Right lung (tissue), 5 donors: Measurements from ENCODE around the gene POLR3B. TPM values are rescaled to one million over a fixed set of nuclear protein-coding genes. Genes with fewer than 3 reads are reported as not detected.
"Not testable (repeated sequence)": the region's sequence is repeated elsewhere in the genome, so short reads cannot be mapped to it uniquely, and the experiment has no call there.

ENCODE experiments used
- DNase-seq, 2 donors: peaks; one replicate each; pipeline ENCODE4 v3.0.0-alpha.2; 2013
- polyA plus RNA-seq, 5 donors: library from polyadenylated mRNA; unstranded; fragments of 120-200 nt; gene quantifications; one replicate each; pipeline versions ENCODE4 v1.2.1 to v1.2.3, GENCODE V29; 2013; ENCODE audit warnings: inconsistent platforms in 1 of 5, low replicate concordance in 1 of 5; ENCODE audit not compliant: insufficient read length in 5 of 5, insufficient read depth in 1 of 5

Gene POLR3B
- polyA plus RNA-seq, 5 donors, result 11.1 to 14.7 (median 13.5) TPM

DNA sequence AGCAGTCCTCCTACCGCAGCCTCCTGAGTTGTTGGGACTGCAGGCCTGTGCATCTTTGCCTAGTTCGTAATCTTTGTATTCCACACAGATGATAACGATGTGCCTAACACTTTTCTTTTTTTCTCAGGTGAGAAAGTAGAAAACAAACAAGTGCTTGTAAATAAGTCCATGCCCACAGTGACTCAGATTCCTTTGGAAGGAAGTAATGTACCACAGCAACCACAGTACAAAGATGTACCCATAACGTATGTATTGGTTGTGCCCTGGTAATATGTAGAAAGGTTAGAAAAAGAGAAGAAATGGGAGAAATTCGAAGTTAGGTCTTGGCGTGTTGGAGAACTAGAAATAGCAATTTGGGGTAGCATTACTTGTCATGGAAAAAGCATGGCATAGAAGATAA lies 101.6 kb downstream of the POLR3B start:
- no peak for DNase-seq

- no peak for DNase-seq
These were observed 102.0 kb downstream of the POLR3B start for GRCh38 chr12:106459534-106459933.

DNA sequence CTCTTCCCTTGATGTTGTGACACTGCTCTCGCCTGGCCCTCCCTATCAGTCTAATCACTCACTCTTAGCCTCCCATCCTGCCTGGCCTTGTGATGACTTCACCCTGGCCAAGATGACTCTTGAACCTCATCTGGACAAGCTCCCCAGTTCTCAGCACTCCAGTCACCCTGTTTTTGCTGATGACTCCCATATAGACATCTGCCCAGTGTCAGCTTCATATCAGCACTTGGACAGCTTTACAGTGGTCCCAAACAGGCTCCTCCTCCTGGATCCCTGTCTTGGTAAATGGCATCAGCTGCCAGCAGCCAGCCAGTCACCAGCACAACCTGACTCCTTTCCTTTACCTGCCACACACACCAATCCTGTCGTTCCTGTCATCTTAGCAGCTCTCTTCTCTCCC lies 104.2 kb downstream of the POLR3B start:
- DNase-seq, result no peak

DNA sequence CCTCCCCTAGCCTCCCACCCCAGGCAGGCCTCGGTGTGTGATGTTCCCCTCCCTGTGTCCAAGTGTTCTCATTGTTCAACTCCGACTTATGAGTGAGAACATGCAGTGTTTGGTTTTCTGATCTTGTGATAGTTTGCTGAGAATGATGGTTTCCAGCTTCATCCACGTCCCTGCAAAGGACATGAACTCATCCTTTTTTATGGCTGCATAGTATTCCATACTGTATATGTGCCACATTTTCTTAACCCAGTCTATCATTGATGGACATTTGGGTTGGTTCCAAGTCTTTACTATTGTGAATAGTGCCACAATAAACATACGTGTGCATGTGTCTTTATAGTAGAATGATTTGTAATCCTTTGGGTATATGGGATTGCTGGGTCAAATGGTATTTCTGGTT lies 108.1 kb downstream of the POLR3B start:
- not testable (repeated sequence) for DNase-seq

DNA sequence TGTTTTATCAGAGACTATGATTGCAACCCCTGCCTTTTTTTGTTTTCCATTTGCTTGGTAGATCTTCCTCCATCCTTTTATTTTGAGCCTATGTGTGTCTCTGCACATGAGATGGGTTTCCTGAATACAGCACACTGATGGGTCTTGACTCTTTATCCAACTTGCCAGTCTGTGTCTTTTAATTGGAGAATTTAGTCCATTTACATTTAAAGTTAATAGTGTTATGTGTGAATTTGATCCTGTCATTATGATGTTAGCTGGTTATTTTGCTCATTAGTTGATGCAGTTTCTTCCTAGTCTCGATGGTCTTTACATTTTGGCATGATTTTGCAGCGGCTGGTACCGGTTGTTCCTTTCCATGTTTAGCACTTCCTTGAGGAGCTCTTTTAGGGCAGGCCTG lies 118.1 kb downstream of the POLR3B start:
- DNase-seq, result not testable (repeated sequence)

- not testable (repeated sequence) for DNase-seq
These were observed 120.1 kb downstream of the POLR3B start for GRCh38 chr12:106477627-106478026.

DNA sequence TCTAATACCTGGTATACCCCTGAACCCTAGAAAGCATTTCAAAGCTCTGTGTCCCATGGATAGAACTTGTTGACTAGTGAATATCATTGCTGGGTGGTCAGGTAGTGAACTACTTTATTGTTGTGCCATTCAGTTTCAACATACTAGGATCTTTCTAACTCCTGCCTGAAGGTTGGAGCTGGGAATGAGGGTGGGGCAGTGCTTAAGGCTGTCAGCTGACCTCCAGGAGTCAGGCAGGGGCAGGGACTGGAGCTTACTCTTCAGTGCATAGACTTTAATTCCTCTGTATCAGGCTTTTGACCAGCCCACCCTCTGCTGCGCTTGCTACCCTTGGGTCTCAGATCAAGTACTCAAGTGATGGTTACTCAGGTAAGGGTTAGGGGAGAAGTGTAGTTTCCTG lies 122.7 kb downstream of the POLR3B start:
- DNase-seq, result no peak

DNA sequence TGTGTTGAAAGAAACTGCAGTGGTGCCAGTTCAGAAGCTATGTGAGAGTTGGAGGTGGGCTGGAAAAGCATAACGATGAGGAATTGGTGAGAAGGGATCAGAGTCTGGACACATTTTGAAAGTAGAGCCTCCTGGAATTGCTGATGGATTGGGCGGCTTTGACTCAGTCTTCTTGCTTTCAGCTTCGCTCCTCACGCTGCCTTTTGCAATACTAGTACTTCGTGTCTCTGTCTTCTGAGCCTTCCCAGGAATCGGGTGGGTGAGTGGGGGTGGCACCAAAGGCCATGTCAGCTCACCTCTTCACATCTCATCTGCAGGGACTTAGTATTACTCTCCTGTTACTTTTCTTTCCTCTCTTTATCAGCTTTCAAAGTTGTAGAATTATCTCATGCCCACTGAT lies 123.7 kb downstream of the POLR3B start:
- DNase-seq, result no peak

DNA sequence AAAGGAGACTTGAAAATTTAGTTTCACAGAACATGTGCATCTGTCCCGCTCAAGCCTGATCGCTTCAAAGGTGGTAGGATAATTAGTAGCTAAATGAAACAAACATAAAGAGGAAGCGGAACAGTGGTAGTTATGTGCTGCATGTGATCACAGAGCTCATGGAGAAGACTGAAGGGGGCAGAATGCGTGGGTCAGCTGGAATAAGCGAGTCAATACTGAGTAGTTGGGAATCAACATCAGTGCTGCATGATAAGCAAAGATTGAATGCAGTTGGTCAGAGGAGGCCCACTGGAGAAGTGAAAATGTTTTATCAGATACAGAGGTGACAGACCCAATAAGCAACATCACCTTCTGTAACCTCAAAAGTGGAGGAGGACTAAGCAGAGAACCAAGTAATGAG lies 130.1 kb downstream of the POLR3B start:
- no peak for DNase-seq

- DNase-seq, result no peak
These were observed 131.3 kb downstream of the POLR3B start for GRCh38 chr12:106488884-106489283.

DNA sequence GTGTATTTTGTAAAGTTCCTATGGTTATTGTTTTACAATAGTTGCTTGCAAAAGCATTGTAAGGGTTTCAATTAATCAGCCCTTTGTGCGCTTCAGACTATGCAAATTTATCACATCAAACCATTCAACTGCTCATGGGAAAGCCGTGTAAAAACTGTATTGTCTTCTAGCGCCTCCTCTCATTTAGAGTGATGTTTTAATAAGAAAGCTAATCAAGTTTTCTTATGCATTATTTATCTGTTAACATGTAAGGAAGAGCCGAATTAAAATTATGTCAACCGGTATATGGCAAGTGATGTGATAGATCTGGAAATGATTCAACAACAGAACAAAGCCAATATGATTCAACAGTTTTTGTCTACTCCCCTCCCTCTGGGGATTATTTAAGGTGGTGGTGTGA lies 132.7 kb downstream of the POLR3B start:
- no peak for DNase-seq

DNA sequence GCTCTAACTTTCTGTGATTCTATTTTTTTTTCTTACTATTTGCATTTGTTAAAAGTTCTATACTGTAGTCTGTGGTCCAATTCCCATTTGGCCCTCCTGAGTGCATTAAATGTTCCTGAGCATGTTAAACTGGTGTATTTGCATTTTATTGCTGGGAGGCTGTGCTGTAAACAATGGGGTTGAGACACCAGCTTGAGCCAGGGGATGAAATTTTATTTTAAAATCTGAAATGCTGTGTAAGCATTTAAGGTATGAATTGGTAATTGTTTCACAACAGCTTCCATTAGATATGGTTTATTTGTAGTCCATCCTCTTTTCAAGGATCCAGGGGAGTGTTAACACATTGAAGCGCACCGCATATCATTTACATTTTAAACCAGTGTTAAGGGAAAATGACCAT lies 135.3 kb downstream of the POLR3B start:
- DNase-seq, result no peak

DNA sequence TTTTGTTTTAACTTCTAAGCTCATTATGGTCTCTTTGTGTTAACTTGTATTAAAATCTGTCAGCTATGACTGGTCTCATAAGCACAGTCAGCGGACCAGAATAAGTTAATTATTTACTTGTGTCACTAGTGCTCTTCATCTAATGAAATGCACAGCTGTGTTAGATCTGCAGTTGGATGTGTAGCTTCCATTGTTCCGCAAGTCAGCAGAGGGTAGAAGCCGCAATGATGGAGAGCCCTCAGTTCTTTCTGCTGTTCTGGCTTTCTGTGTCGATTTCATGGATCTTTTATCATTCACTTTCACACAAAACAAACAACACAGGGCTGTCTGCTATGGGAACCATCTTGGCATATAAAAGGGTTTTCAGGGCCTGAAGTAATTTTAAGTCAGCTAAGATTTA lies 136.0 kb downstream of the POLR3B start:
- no peak for DNase-seq

DNA sequence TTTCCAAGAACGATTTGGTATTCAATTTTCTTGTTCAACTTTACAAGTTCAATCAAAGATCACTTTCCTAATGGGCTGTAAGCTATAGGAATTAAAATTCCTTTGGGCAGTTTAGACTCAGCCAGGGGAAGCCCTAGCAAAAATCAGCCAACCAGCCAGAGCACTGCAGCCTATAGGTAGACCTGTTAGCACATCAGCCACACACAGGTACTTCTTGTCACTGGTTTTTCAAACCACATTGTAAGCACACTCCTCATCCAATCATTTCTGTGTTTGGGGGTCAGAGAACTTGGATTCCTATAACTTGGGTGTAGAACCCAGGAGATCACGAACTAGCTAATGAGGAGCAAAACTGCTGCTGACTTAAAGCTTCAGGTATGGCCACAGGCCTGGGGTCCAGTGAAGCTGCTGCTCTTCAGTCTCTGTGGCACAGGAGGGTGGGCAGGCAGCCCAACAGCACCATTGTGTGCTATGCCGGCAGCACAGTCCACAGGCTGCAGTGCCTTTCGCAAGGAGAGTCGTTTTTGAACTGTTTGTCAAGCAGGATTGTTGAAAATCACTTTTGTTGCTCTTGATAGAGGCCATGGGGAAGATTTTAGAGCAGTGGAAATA lies 137.9 kb downstream of the POLR3B start:
- no peak for DNase-seq

DNA sequence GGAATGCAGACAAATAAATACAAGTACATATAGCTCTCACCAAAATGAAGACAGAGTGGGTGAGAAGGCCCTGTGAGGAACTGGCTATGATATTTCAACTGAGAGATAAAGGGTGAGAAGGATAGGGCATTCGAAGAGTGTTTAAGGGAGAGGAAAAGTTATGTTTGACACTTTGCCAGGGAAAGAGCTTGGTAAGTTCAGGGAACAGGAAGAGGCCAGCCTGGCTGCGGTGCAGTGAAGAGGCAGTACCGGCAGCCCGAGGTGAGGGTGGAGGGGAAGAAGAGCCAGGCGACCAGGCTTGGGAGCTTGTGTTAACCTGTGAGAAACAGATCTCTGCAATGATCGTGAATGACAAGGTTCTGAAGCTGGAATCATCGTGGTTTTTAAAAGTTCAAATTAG lies 140.5 kb downstream of the POLR3B start:
- no peak for DNase-seq

- DNase-seq, result no peak
These were observed 142.1 kb downstream of the POLR3B start for GRCh38 chr12:106499628-106500027.

- DNase-seq, result no peak
These were observed 149.1 kb downstream of the POLR3B start for GRCh38 chr12:106506691-106507090.

DNA sequence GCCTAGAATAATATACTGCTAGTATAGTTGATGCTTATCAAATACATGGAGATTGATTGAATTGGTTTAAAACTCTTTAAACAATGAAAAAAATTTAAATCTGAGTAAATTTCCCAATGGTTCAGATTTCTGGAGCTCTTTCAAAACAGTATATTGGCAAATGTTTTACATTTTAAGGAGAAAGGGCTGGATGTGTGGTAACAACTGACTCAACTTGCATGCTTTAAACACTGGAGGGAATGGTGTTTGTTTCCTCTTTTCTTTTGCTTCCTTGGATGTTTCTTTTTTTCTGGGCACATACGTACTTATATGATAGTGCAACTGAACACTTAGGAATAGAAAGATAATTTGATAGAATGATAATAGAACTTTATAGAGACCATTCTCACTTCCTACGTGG lies 151.4 kb downstream of the POLR3B start:
- DNase-seq, result no peak

DNA sequence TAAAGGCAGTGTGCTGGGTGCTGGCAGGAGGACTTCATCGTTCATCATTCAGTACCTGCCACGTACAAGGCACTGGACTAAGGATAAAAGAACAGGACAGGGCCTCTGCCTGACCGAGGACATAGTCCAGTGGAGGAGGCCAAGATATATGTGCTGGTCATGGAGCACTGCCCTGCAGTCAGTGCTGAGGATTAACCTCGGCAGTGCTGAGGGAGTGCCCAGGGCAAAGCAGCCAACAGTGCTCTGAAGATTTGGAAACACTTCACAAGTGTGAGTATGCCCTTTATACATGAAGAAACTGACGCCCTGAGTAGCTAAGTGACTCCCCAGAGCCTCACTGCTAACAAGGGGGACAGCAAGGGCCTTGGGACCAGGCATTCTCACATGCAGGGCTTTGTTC lies 153.8 kb downstream of the POLR3B start:
- DNase-seq, result no peak

GRCh38 chr12:106517314-106517713 lies 159.8 kb downstream of the POLR3B start:
- no peak for DNase-seq

- DNase-seq, result peak; percentile 11
These were observed 162.1 kb downstream of the POLR3B start for GRCh38 chr12:106519607-106520021.

GRCh38 chr12:106521901-106522300 lies 164.4 kb downstream of the POLR3B start:
- no peak for DNase-seq

- DNase-seq, result no peak
These were observed 165.2 kb downstream of the POLR3B start for GRCh38 chr12:106522708-106523107.

DNA sequence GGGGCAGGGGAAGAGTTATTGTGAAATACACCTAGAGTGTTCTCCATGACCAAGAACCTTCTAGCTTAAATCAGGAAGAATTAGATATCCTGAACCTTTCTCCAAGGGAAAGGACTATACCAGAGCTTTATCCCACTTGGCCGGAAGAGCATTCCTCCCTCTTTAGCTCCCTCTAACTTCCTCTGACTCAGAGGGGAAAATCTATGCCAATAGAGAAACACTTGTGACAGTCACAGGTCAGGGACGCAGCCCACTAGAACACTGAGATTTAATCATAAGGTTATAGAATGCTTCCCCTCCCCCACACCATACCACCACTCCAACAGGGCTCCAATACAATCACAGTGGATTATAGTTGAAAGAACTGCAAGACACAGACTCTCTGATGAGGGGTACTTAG lies 169.8 kb downstream of the POLR3B start:
- DNase-seq, result no peak

GRCh38 chr12:106541201-106541600 lies 183.7 kb downstream of the POLR3B start:
- no peak for DNase-seq
